Measurements from ENCODE around the gene ITIH3. TPM values are rescaled to one million over a fixed set of nuclear protein-coding genes. Genes with fewer than 3 reads are reported as not detected.

ITIH3 gene
- total RNA-seq, 1 donor from 2014 or later, result 0.16 TPM

- H3K4me2 ChIP-seq (ENCODE audit: low read length), result no peak overlapping the region
- Mint-ChIP-seq H3K36me3 (ENCODE audit: low read depth, unreplicated experiment) (peaks cover 6% of the 10 kb centered on the region), H3K27me3 (ENCODE audit: low read depth, unreplicated experiment) (no peaks in the 10 kb centered on the region), H3K4me3 (ENCODE audit: unreplicated experiment) (no peak overlapping the region), H3K9me3 (ENCODE audit: unreplicated experiment) (no peaks in the 10 kb centered on the region), H3K27ac (ENCODE audit: unreplicated experiment) (no peak overlapping the region), H3K4me1 (ENCODE audit: low read depth, unreplicated experiment) (peaks cover 6% of the 10 kb centered on the region)
- no peaks in the 10 kb centered on the region for H3K36me3 ChIP-seq (ENCODE audit: insufficient read depth, low read length)
- TF ChIP-seq EZH2 (IDR thresholded peaks at IDR 0.05; ENCODE audit: insufficient read depth, low read length) (no peak), CTCF (IDR thresholded peaks at IDR 0.05; ENCODE audit: insufficient read depth, low read depth, low read length) (peak; percentile 54)
- no peak for DNase-seq (ENCODE audit: low read depth)
- no peaks in the 10 kb centered on the region for H3K27me3 ChIP-seq (ENCODE audit: insufficient read depth, low read length)
- FAIRE-seq, result no peak
- peaks cover 14% of the 10 kb centered on the region for H4K20me1 ChIP-seq (ENCODE audit: insufficient read depth, low read length)
- H2AFZ ChIP-seq (ENCODE audit: low read depth, low read length), result no peak overlapping the region
- no peak overlapping the region for H3K4me3 ChIP-seq (ENCODE audit: insufficient read depth, low read depth, low read length)
- no peaks in the 10 kb centered on the region for H3K4me1 ChIP-seq (ENCODE audit: insufficient read depth, low read length)
- H3K9ac ChIP-seq (ENCODE audit: low read length), result no peak overlapping the region
- no peak overlapping the region for H3K27ac ChIP-seq (ENCODE audit: low read depth, low read length)
- H3K9me3 ChIP-seq (ENCODE audit: insufficient read depth, low read depth, low read length), result no peaks in the 10 kb centered on the region
- H3K79me2 ChIP-seq (ENCODE audit: insufficient read depth, low read length), result no peaks in the 10 kb centered on the region
These were observed 56.8 kb downstream of the ITIH3 start for GRCh38 chr3:52851348-52851747.

GRCh38 chr3:52852419-52852818 is 57.8 kb downstream of the ITIH3 start:
- no peaks in the 10 kb centered on the region for H3K36me3 ChIP-seq (ENCODE audit: insufficient read depth, low read length)
- peaks cover 24% of the 10 kb centered on the region for H4K20me1 ChIP-seq (ENCODE audit: insufficient read depth, low read length)
- peaks cover 3% of the 10 kb centered on the region for H3K36me3 Mint-ChIP-seq (ENCODE audit: low read depth, unreplicated experiment)
- FAIRE-seq (no peak), DNase-seq (ENCODE audit: low read depth) (no peak)
- no peaks in the 10 kb centered on the region for H3K27me3 ChIP-seq (ENCODE audit: insufficient read depth, low read length)
- no peak overlapping the region for H3K4me3 Mint-ChIP-seq (ENCODE audit: unreplicated experiment)
- no peak overlapping the region for H3K27ac ChIP-seq (ENCODE audit: low read depth, low read length)
- no peak overlapping the region for H3K9ac ChIP-seq (ENCODE audit: low read length)
- no peaks in the 10 kb centered on the region for H3K79me2 ChIP-seq (ENCODE audit: insufficient read depth, low read length)
- H2AFZ ChIP-seq (ENCODE audit: low read depth, low read length), result no peak overlapping the region
- no peaks in the 10 kb centered on the region for H3K27me3 Mint-ChIP-seq (ENCODE audit: low read depth, unreplicated experiment)
- no peaks in the 10 kb centered on the region for H3K9me3 ChIP-seq (ENCODE audit: insufficient read depth, low read depth, low read length)
- no peaks in the 10 kb centered on the region for H3K4me1 ChIP-seq (ENCODE audit: insufficient read depth, low read length)
- no peak overlapping the region for H3K4me2 ChIP-seq (ENCODE audit: low read length)
- H3K4me3 ChIP-seq (ENCODE audit: insufficient read depth, low read depth, low read length), result no peak overlapping the region
- no peak overlapping the region for H3K27ac Mint-ChIP-seq (ENCODE audit: unreplicated experiment)
- no peak for TF ChIP-seq EZH2 (IDR thresholded peaks at IDR 0.05; ENCODE audit: insufficient read depth, low read length)
- no peak for TF ChIP-seq CTCF (IDR thresholded peaks at IDR 0.05; ENCODE audit: insufficient read depth, low read depth, low read length)
- peaks cover 6% of the 10 kb centered on the region for H3K4me1 Mint-ChIP-seq (ENCODE audit: low read depth, unreplicated experiment)
- H3K9me3 Mint-ChIP-seq (ENCODE audit: unreplicated experiment), result no peaks in the 10 kb centered on the region

- H3K4me3 ChIP-seq (ENCODE audit: insufficient read depth, low read depth, low read length), result no peak overlapping the region
- no peak for FAIRE-seq
- H3K36me3 Mint-ChIP-seq (ENCODE audit: low read depth, unreplicated experiment), result peaks cover 4% of the 10 kb centered on the region
These were observed 59.4 kb downstream of the ITIH3 start for GRCh38 chr3:52854013-52854412.

More at GRCh38 chr3:52854013-52854412, 59.4 kb downstream of the ITIH3 start:
- Histone ChIP-seq H3K36me3 (ENCODE audit: insufficient read depth, low read length) (no peaks in the 10 kb centered on the region), H3K79me2 (ENCODE audit: insufficient read depth, low read length) (no peaks in the 10 kb centered on the region), H3K9me3 (ENCODE audit: insufficient read depth, low read depth, low read length) (no peaks in the 10 kb centered on the region), H3K27me3 (ENCODE audit: insufficient read depth, low read length) (no peaks in the 10 kb centered on the region), H3K27ac (ENCODE audit: low read depth, low read length) (no peak overlapping the region), H3K4me2 (ENCODE audit: low read length) (no peak overlapping the region), H3K9ac (ENCODE audit: low read length) (no peak overlapping the region), H2AFZ (ENCODE audit: low read depth, low read length) (no peak overlapping the region), H4K20me1 (ENCODE audit: insufficient read depth, low read length) (peaks cover 28% of the 10 kb centered on the region), H3K4me1 (ENCODE audit: insufficient read depth, low read length) (no peaks in the 10 kb centered on the region)
- H3K27me3 Mint-ChIP-seq (ENCODE audit: low read depth, unreplicated experiment), result no peaks in the 10 kb centered on the region
- H3K4me1 Mint-ChIP-seq (ENCODE audit: low read depth, unreplicated experiment), result no peaks in the 10 kb centered on the region
- TF ChIP-seq CTCF (IDR thresholded peaks at IDR 0.05; ENCODE audit: insufficient read depth, low read depth, low read length) (no peak), EZH2 (IDR thresholded peaks at IDR 0.05; ENCODE audit: insufficient read depth, low read length) (no peak)
- no peak overlapping the region for H3K4me3 Mint-ChIP-seq (ENCODE audit: unreplicated experiment)
- no peak for DNase-seq (ENCODE audit: low read depth)
- no peaks in the 10 kb centered on the region for H3K9me3 Mint-ChIP-seq (ENCODE audit: unreplicated experiment)
- H3K27ac Mint-ChIP-seq (ENCODE audit: unreplicated experiment), result no peak overlapping the region
